Skeletal muscle tissue (tissue), 1 donor: ENCODE results near the gene OR5B21. TPM values are rescaled to one million over a fixed set of nuclear protein-coding genes. Genes with fewer than 3 reads are reported as not detected.

ENCODE experiments used
- total RNA-seq: library from RNA; depleted of rRNA; stranded (reverse); fragments of >200 nt; gene quantifications from one replicate; pipeline ENCODE4 v1.2.3, GENCODE V29; 2014

The OR5B21 gene
- total RNA-seq, 1 donor from 2014 or later: not detected

Other genes with a start within 250 kb of the OR5B21 start
- gene OR10W1, start 239.8 kb downstream of the OR5B21 start, total RNA-seq: not detected
- gene OR5B17, start 149.0 kb downstream of the OR5B21 start, total RNA-seq: not detected
- gene OR5B3, start 101.2 kb downstream of the OR5B21 start, total RNA-seq: not detected
- gene OR5B2, start 80.0 kb downstream of the OR5B21 start, total RNA-seq: not detected
- gene OR5B12, start 65.9 kb downstream of the OR5B21 start, total RNA-seq: not detected
- 4.2 TPM for gene LPXN, start 67.8 kb upstream of the OR5B21 start, total RNA-seq
- 27.7 TPM for gene ZFP91, start 71.0 kb upstream of the OR5B21 start, total RNA-seq
- 1.6 TPM for gene CNTF, start 114.6 kb upstream of the OR5B21 start, total RNA-seq
- not detected for gene GLYAT, start 223.8 kb upstream of the OR5B21 start, total RNA-seq